A549 (cell line): ENCODE measurements around the gene GAREM1.

Source experiments
- CBX2 ChIP-seq: fragments of 200-600 bp; sonication (generic); IDR thresholded peaks from 2 replicates; pipeline ENCODE4 v1.6.1; 2016; ENCODE audit warnings: low read depth, mild to moderate bottlenecking, borderline replicate concordance
- MAX ChIP-seq: IDR thresholded peaks from 2 replicates; pipeline ENCODE4 v1.6.1; 2012

GRCh38 chr18:32478317-32478716, 7.6 kb upstream of the GAREM1 start:
- TF ChIP-seq CBX2 (no peak), MAX (no peak)
